ENCODE results near the gene CYLC2.

Gene CYLC2

GRCh38 chr9:102985162-102985895 lies 9.8 kb upstream of the CYLC2 start:
- no peak for DNase-seq (ENCODE audit: low spot score)
- TF ChIP-seq CTCF (IDR thresholded peaks at IDR 0.05; ENCODE audit: extremely low read depth, missing control alignments), result no peak

GRCh38 chr9:102986425-102986824 lies 8.7 kb upstream of the CYLC2 start:
- no peak for DNase-seq (ENCODE audit: low spot score)
- TF ChIP-seq CTCF (IDR thresholded peaks at IDR 0.05; ENCODE audit: extremely low read depth, missing control alignments), result no peak

- DNase-seq (ENCODE audit: low spot score), result no peak
- no peak for TF ChIP-seq CTCF (IDR thresholded peaks at IDR 0.05; ENCODE audit: extremely low read depth, missing control alignments)
Measured at GRCh38 chr9:103003689-103004088, 8.6 kb downstream of the CYLC2 start.

- no peak for DNase-seq (ENCODE audit: low spot score)
- no peak for TF ChIP-seq CTCF (IDR thresholded peaks at IDR 0.05; ENCODE audit: extremely low read depth, missing control alignments)
Measured at GRCh38 chr9:103014242-103014641, 19.1 kb downstream of the CYLC2 start.

- no peak for DNase-seq (ENCODE audit: low spot score)
- TF ChIP-seq CTCF (IDR thresholded peaks at IDR 0.05; ENCODE audit: extremely low read depth, missing control alignments), result no peak
Measured at GRCh38 chr9:103025796-103026195, 30.7 kb downstream of the CYLC2 start.

- no peak for TF ChIP-seq CTCF (IDR thresholded peaks at IDR 0.05; ENCODE audit: extremely low read depth, missing control alignments)
- DNase-seq (ENCODE audit: low spot score), result no peak
Measured at GRCh38 chr9:103037508-103038477, 42.7 kb downstream of the CYLC2 start.

- no peak for TF ChIP-seq CTCF (IDR thresholded peaks at IDR 0.05; ENCODE audit: extremely low read depth, missing control alignments)
- no peak for DNase-seq (ENCODE audit: low spot score)
Measured at GRCh38 chr9:103041961-103042360, 46.8 kb downstream of the CYLC2 start.

All from GM20000 (cell line).